Ecto neural progenitor cell (in vitro differentiated cells): ENCODE data around the gene CYB561D1.

Source experiments
- DNase-seq: peaks from one replicate; pipeline ENCODE4 v3.0.0-alpha.2; 2018; ENCODE audit warnings: low spot score

Gene CYB561D1

GRCh38 chr1:109481646-109482045 lies 12.2 kb upstream of the CYB561D1 start:
- no peak for DNase-seq

- DNase-seq = no peak
These were observed 11.7 kb upstream of the CYB561D1 start for GRCh38 chr1:109482242-109482641.

- DNase-seq = no peak
These were observed 10.9 kb upstream of the CYB561D1 start for GRCh38 chr1:109482791-109483671.

DNA sequence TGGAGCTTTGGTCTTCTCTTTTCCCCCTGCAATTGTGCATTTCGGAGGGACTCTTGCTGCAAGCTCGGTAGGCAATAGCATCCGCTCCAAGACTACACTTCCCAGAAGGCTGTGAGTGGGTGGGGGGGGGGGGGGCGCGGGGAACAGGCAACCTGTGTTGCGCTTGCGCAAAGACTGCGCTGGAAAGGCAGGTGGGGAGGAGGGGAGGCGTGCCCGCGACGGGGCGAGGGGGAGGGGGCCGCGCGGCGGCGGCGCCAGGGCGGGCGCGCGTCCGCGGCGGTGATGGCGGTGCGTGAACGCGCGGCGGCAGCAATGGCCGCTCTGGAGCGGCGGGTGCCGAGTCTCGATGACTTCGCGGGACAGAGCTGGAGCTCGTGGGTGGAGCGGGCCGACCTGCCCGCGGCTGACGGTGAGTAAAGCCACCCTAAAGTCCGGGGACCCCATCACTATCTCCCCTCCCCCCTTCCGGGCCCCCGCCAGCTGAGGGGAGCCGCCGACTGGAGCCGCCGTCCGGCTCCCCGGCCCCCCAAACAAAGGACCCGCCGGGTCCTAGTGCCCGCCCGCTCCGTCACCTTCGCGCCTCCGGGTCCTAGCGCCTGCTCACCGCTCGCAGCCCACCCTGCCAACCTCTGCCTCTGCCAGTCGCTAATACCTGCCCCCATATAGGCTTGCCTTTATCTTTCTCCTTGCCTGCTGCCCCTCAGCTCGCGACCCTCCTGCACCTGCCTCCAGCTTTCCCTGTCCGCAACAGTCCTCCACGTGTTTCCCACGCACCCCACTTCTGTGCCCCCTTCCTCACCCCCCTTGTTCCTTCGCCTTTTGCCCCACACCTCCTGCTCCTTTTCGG lies 10.0 kb upstream of the CYB561D1 start, which contains the start of gene ATXN7L2:
TSS of gene ATXN7L2 (plus strand) at position 234 of the 847 bp plus-strand sequence. CDS start at position 283, 49 bp downstream.
- peak; percentile 98 for DNase-seq

DNA sequence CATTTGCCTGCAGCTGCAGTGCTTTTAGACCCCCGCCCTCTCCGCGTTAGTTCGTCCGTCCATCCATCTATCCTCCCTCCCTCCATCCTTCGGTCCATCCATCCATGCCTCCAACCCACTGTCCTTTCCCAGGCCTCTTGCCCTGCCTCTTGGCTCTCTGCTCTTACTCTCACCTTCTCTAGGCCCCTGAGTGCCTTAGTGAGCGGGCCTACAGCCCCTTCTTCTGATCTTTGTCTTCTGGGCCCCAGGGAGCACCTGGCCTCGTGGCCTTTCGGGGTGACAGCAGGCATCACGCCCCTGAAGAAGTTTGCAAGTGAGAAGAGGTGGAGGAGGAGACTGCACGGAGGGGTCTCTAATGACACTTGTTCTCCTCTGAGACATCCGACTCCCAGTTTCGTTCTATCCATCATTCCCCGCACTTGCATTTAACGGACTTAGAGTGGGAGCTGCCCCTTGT lies 9.3 kb upstream of the CYB561D1 start:
- DNase-seq = no peak

GRCh38 chr1:109485001-109485400 lies 8.9 kb upstream of the CYB561D1 start:
- no peak for DNase-seq

DNA sequence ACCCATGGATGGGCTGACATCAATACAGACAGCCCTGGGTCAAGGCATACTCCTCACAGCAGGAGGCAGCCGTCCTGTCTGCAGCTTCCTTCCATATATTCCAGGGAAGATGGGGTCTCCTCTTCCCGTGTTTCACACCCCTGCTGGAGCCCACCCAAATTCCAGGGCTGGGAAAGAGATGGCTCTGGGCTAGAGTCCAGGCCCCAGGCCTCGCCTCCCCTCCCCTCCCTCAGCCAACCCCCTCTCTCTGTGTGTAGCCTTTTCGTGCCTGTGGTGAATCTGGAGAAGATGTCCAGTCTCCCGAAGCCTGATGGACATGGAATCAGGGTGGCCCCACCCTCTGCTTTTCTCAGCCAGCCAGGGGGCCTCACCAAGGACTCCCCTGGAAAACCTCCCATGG lies 6.6 kb upstream of the CYB561D1 start:
- no peak for DNase-seq

DNA sequence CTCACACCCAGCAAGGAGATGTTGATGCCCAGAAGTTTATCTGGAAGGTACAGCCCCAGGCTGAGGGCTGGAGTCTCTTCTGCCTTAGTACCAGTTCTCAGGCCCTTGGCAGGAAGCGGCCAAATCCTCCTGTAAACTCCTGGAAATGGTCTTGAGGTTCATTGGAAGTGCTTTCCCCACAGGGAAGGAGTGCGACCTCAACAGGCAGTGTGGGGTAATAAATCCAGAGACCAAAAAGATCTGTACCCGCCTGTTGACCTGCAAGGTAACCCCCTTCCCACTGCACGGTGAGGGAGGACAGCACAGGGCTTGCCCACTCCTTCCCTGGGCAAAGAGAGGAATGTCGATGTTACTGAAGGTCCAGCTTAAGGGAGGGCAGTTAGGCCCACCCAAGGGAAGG lies 5.7 kb upstream of the CYB561D1 start:
- no peak for DNase-seq

DNA sequence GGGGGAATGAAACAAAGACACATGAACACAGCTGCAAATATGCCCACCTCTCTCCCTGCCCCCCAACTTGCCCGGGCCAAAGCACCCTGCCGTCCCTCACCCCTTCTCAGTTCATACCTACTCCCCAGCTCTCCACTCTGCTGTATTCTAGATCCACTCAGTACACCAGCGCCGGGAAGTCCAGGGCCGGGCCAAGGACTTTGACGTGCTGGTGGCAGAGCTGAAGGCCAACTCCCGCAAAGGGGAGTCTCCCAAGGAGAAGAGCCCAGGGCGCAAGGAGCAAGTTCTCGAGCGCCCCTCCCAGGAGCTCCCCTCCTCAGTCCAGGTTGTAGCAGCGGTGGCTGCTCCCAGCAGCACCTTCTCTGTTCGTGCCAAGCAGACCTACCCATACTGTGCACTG lies 5.2 kb upstream of the CYB561D1 start:
- DNase-seq = no peak

DNA sequence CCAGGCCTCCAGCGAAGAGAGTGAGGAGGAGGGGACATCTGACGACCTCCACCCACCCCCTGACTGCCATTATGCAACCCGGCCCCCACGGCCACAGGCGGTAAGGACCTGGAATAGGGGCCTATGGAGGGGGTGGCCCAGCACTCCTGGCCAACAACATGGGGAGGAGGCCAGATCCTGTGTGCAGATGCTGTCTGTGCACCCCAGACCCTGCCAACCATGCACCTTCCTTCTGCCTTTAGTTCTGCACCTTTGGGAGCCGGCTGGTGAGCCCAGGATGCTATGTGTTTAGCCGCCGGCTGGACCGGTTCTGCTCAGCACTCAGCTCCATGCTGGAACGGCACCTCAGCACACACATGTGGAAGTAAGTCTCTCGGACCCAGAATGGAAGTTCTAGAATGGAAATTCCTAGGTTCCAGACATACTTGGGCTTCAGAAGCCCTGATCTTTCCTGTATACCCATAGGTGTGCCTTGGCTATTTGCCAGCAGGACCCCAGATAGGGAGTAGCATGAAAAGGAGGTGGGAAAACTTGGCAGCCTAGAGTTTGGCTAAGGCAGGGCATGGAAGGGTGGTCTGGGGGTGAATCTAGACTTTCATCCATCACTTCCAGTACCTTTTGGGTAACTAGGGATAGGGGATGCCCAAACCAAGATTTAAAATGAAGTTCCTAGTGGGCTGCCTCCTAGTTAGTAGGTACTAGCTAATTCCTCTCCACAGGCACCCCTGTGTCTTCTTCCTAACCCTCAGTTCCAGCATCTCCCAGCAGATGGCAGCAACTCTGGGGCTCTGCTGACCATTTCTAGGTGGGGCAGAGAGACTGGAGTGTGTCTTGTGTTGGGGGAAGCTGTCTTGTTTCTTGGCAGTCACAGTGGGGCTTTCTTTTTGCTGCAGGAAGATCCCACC lies 3.6 kb upstream of the CYB561D1 start:
- peak; percentile 74 for DNase-seq

- no peak for DNase-seq
These were observed 3.0 kb upstream of the CYB561D1 start for GRCh38 chr1:109490934-109491302.

DNA sequence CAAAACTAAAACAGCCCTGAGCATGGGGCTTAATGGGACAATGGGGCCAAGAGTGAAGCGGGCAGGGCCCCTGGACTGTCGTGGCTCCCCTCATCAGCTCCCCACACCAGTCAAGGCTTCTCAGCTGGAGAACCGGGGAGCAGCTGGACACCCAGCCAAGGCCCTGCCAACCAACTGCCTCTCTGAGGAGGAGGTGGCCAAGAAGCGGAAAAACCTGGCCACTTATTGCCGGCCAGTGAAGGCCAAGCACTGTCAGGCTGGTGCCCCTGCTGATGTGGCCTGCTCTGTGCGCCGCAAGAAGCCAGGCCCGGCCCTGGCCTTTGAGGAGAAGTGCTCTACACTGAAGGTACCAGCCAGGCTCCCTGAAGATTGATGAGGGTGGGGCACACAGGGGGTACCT lies 2.5 kb upstream of the CYB561D1 start:
- DNase-seq = no peak

- no peak for DNase-seq
These were observed 1.1 kb upstream of the CYB561D1 start for GRCh38 chr1:109492779-109493178.

DNA sequence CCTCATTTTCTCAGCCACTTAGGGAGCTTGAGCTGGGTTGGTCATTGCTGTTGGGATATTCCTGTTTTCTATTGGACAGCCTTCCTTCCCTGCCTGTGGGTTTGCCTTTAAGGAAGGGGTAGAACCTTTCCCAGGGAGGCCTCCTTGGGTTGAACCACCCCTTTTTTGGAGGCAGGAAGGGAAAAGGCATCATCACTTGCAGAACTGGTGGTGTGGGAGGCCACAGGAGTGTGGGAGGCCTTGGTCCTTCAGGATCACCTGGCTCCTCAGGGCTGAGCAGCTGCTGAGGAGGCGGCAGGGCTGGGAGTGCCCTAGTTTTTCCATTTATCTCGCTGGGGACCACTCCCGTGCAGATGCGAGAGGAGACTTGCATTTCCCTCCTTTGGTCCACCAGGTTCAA lies 667 bp upstream of the CYB561D1 start:
- no peak for DNase-seq

GRCh38 chr1:109495738-109496137 lies 1.8 kb downstream of the CYB561D1 start:
- DNase-seq = no peak

DNA sequence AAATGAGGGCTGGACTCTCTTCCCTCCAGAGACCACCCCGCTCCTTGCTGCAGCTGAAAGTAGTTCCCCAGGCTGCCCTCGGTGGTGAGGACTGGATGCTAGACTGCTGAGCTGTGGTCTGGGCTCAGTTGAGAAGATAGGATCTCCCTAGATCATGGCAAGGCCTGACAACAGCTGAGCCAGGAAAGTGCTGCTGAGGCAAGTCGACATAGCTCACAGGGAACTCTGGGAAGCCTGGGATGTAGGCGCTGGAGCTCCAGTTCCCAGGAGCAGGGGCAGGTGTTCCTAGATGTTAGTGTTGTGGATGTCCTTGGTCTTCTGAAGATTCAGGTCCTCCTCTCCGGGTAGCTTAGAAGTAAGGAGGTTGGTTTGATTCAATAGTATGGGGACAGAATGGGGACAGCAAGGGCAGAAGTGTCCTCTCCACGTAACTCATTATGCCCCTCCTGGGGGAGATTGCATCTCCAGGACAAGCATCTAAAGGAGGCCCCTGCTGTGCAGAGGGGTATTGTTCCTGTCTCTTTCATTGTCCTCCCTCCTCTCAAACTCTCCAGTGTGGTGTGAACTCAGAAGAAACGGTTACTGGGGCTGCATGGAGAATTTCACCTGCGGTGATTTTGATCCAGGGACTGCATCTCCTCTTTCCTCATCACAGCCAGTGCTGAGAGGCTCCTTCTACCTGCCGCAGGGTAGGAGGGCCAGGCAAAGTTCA lies 3.7 kb downstream of the CYB561D1 start:
- DNase-seq = no peak

GRCh38 chr1:109498161-109498801 lies 4.4 kb downstream of the CYB561D1 start:
- peak; percentile 80 for DNase-seq

- no peak for DNase-seq
These were observed 5.2 kb downstream of the CYB561D1 start for GRCh38 chr1:109499081-109499480.

DNA sequence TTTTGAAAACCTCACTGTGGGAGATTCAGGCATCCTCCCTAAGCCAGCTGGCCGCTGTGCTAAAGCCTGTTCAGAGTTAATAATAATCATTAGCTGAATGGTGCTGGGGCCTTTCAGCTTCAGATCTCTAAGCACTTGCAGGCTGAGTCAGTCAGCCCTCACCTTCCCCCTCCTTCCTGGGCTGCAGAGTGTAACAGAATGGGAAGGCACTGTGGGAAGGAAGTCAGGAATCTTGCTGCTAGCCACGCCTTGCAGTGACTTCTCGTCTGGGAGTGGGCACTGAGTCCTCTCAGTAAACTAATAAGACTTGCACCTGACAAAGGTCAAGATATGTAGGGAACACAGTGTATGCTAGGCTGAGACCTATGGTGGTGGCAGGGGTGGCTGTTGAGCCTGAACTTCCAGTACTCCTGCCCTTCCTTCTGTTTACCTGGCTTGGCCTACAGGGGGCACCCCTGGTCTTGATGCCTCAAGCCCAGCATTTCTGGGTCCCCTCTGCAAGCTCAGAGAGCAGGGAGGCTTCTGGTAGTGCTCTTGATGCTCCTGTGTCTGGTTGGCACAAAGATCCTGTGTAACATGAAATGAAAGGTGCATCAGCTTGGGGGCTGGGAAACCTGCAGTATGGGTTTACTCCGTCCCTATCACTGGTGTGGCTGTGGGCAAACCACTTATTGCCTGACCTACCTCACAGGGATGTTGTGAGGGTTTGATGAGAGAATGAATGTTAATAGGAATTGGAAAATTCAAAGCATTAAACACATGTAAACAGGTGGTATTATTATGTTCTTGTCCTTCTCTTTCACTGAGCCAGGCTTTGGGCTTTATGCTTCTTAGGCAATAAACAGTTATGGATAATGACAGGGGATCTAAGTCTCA lies 6.0 kb downstream of the CYB561D1 start:
- DNase-seq = no peak

- no peak for DNase-seq
These were observed 7.1 kb downstream of the CYB561D1 start for GRCh38 chr1:109500941-109501381.
